SJSA1 (cell line): Measurements from ENCODE around the gene SLC1A2. TPM values are rescaled to one million over a fixed set of nuclear protein-coding genes. Genes with fewer than 3 reads are reported as not detected.

Experiments
- DNase-seq, 2 experiments: peaks; one replicate each; pipeline ENCODE4 v3.0.0-alpha.2; 2015 to 2020; ENCODE audit warnings: low spot score in 2 of 2, low read depth in 1 of 2
- H3K27ac ChIP-seq: fragments of 250-450 bp; sonication (Bioruptor Pico); 2 replicates; pipeline ENCODE4 v1.5.1; 2020; ENCODE audit warnings: mild to moderate bottlenecking, moderate library complexity
- H3K27me3 ChIP-seq: fragments of 250-450 bp; sonication (Bioruptor Pico); replicated peaks from 2 replicates; pipeline ENCODE4 v1.5.1; 2020; ENCODE audit warnings: mild to moderate bottlenecking, moderate library complexity
- H3K36me3 ChIP-seq: fragments of 250-450 bp; sonication (Bioruptor Pico); 2 replicates; pipeline ENCODE4 v1.5.1; 2020; ENCODE audit warnings: mild to moderate bottlenecking
- H3K4me1 ChIP-seq: fragments of 250-450 bp; sonication (Bioruptor Pico); replicated peaks from 2 replicates; pipeline ENCODE4 v1.6.1; 2021; ENCODE audit warnings: mild to moderate bottlenecking
- H3K4me3 ChIP-seq: fragments of 250-450 bp; sonication (Bioruptor Pico); 2 replicates; pipeline ENCODE4 v1.5.1; 2020; ENCODE audit warnings: mild to moderate bottlenecking
- H3K9me3 ChIP-seq: fragments of 250-450 bp; sonication (Bioruptor Pico); replicated peaks from 2 replicates; pipeline ENCODE4 v1.5.1; 2020; ENCODE audit warnings: mild to moderate bottlenecking
- total RNA-seq: library from RNA; depleted of rRNA; stranded (reverse); fragments of >200 nt; shearing (Covaris generic); gene quantifications from 2 replicates; pipeline ENCODE4 v1.2.3, GENCODE V29; 2014

SLC1A2 gene
- total RNA-seq, 1 experiment from 2014 or later, result not detected

DNA sequence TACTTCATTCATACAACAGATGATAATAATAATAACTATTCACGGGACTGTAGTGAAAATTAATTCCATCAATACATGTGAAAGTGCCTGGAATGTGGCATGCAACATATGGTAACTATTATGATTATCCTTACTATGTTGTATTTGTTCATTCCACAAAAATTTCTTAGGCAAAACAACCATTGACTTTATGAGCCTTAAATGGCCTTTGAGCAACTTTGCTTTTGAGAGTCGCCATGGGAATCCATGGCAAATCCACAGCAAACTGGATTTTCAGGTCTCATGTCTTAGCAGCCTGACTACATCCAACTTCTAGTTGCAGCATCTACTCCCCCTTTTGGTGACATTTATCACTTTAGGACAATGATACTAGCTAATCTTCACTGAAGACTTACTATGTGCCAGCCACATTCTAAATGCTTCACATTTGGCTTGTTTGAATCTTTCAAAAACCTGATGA lies 56.8 kb downstream of the SLC1A2 start:
- Histone ChIP-seq H3K9me3 (peaks cover 5% of the 10 kb centered on the region; the same call in 1 of the 2 replicates), H3K4me3 (no peak overlapping the region), H3K4me1 (peaks cover 32% of the 10 kb centered on the region), H3K27me3 (no peaks in the 10 kb centered on the region), H3K36me3 (no peaks in the 10 kb centered on the region), H3K27ac (no peak overlapping the region)
- no peak for DNase-seq

DNA sequence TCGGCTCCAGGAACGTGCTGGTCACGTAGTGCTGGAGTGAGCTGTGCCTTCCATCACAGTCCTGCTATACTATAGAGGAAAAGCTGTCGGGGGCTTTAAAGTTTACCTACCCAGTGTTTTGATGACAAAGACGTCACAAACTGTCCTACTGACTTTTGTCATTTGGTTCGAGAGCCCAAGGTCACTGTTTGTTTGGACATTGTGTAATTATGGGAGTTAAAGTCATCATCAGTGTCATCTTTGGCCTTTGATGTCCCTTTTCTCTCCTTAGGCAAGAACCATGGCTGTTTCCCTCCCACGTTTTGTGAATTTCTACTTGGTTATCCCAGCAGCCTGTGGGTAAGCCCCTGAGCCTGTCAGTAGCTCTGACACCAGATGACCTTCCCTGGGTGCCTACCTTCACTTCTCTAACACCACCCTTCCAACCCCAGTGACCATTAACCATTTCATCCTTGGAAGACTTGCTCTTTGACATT lies 59.3 kb downstream of the SLC1A2 start:
- DNase-seq, result no peak
- Histone ChIP-seq H3K4me1 (peaks cover 26% of the 10 kb centered on the region), H3K36me3 (no peaks in the 10 kb centered on the region), H3K9me3 (no peaks in the 10 kb centered on the region), H3K27ac (no peak overlapping the region), H3K4me3 (no peak overlapping the region), H3K27me3 (no peaks in the 10 kb centered on the region)

DNA sequence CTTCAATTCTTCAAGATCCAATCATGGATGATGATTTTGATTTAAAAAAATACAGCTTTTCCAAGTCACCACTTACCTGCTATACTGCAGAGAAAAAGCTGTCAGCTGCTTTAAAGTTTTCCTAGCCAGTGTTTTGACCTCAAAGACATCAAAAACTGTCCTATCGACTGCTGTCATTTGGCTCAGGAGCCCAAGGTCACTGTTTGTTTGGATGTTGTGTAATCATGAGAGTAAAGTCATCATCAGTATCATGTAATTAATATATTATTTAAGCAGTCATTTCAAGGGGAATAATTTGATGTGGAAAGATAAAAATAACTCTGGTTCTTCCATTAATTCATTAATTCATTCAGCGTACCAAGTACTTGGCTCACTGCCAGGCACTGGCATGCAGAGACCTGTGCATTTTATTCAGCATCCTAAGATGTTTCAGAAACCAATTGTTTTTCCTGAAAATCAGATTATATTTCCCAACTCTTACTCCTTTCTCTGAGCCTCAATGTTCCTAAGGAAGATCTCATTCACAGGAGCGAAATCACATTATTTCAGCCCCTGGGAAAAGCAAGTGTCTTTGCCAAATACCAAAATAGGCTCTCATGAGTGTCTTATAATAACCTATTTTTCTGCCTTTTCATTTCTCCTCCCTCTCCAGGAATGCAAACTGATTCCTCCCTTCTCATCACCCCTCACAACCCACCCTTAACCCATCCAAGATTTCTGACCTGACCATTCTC lies 59.9 kb downstream of the SLC1A2 start:
- no peaks in the 10 kb centered on the region for H3K27me3 ChIP-seq
- no peak for DNase-seq
- no peaks in the 10 kb centered on the region for H3K9me3 ChIP-seq
- H3K36me3 ChIP-seq, result no peaks in the 10 kb centered on the region
- H3K4me3 ChIP-seq, result no peak overlapping the region
- peaks cover 23% of the 10 kb centered on the region for H3K4me1 ChIP-seq
- H3K27ac ChIP-seq, result no peak overlapping the region

DNA sequence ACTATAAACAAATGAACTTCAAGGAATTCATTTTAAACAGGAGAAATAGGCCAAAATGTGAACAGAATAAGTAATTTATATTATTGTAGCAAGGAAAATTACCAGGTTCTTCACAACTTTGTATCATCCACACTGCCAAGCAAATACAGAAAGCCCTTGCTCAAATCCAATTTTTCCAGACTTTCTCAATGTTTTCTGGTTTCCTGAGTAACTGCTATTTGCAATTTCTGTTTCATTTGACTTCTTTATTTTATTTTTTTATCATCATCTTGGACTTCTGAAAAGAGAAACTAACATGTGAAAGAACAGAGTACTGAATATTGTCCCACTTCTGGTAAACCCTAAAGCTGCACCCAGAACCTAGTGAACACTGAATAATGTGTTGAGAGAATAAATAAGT lies 61.0 kb downstream of the SLC1A2 start:
- no peak overlapping the region for H3K4me3 ChIP-seq
- DNase-seq, result no peak
- H3K27ac ChIP-seq, result no peak overlapping the region
- no peaks in the 10 kb centered on the region for H3K9me3 ChIP-seq
- no peaks in the 10 kb centered on the region for H3K36me3 ChIP-seq
- H3K27me3 ChIP-seq, result no peaks in the 10 kb centered on the region
- H3K4me1 ChIP-seq, result peaks cover 12% of the 10 kb centered on the region

DNA sequence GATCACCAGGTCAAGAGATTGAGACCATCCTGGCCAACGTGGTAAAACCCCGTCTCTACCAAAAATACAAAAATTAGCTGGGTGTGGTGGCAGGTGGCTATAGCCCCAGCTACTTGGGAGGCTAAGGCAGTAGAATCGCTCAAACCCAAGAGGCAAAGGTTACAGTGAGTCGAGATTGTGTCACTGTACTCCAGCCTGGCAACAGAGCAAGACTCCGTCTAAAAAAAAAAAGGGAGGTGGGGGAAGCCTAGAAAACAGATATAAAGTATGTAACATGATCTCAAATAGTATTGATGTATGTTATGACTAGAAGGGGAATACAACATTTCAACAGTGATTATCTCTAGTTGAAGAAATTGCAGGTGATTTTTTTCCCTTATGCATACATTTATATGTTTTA lies 61.4 kb downstream of the SLC1A2 start:
- H3K36me3 ChIP-seq, result no peaks in the 10 kb centered on the region
- DNase-seq, result no peak
- no peak overlapping the region for H3K4me3 ChIP-seq
- H3K9me3 ChIP-seq, result no peaks in the 10 kb centered on the region
- H3K27ac ChIP-seq, result no peak overlapping the region
- no peaks in the 10 kb centered on the region for H3K27me3 ChIP-seq
- H3K4me1 ChIP-seq, result peaks cover 7% of the 10 kb centered on the region

DNA sequence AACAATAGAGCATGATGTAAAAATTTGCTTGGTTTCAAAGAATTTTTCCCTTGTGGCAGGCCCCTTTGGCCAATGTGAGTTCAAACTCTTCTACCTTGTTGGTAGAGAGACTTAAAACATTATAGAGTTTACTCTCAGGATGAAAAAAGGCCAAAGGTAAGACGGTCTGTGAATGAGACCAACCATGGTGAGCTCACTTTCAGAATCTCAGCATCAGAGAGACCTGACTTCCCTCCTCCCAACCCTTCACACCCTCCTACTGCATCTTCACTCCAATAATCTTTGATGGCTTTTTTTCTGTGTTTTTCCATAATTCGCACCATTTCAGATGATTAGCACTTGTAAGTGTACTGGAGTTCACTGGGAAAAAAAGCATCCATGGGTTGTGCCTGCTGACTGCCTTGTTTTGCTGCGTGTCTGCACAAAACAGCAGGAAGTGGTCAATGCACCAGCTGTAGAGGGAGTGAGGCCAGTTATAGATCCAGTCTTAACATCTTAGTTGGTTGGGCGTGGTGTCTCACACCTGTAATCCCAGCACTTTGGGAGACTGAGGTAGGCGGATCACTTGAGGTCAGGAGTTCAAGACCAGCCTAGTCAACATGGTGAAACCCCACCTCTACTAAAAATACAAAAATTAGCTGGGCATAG lies 64.1 kb downstream of the SLC1A2 start:
- H3K27me3 ChIP-seq, result no peaks in the 10 kb centered on the region
- no peaks in the 10 kb centered on the region for H3K9me3 ChIP-seq
- DNase-seq, result no peak
- H3K36me3 ChIP-seq, result no peaks in the 10 kb centered on the region
- no peaks in the 10 kb centered on the region for H3K4me1 ChIP-seq
- no peak overlapping the region for H3K4me3 ChIP-seq
- H3K27ac ChIP-seq, result no peak overlapping the region

DNA sequence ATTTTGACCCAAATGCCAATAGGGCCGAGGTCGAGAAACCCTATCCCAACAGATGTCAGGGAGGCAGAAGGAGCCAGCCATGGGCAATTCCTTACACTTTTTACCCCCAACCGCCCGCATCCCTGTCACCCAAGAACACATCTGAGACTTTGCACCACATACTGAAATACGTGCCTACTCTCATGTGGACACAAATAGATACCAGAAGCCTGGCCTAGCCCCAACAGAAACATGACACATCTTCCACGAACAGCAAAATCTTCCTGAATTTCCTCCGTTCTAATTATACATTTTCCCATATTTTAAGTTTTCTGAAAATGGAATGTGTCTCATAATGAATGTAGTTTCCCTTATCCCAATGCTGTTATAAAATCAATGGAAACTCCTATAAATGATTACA lies 64.7 kb downstream of the SLC1A2 start:
- H3K4me3 ChIP-seq, result no peak overlapping the region
- no peak for DNase-seq
- H3K36me3 ChIP-seq, result no peaks in the 10 kb centered on the region
- no peaks in the 10 kb centered on the region for H3K4me1 ChIP-seq
- H3K27me3 ChIP-seq, result no peaks in the 10 kb centered on the region
- no peak overlapping the region for H3K27ac ChIP-seq
- H3K9me3 ChIP-seq, result no peaks in the 10 kb centered on the region

DNA sequence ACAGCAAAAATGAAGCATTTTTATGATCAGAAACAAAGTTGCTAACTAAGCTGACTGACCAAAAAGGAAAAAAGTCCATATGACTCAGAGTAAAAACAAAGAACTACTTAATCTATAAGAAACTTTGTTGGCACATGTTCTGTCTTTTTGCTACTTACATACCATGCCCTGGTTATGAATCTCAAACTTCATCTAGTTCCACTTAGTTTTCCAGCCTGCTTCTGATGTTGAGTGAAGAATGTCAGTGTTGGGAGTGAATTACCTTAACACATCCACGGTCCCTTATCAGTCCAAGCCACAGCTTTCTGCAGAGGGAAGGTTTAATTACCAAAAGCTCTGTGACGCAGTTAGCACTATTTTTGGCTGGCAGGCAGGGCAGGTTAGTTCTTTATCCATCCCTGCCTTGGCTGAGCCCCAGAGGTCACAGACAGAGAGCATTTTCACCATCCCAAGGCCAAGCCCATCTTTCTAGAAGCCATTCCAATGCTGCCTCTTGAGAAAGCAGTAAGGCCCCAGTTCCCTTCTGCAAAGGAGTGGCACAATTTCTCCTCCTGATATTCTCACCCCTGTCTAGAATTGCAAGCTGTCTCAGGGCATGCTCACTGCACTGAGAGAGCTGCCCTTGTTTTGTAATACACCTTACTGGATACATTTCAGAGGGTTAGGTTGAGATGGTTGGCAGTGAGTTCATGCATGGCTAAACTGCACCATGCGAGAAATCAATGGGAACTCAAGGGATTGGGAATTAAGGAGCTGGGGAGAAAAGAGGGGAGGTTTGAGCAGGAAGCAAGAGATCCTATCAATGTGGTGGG lies 67.1 kb downstream of the SLC1A2 start:
- H3K36me3 ChIP-seq, result no peaks in the 10 kb centered on the region
- H3K27ac ChIP-seq, result no peak overlapping the region
- H3K27me3 ChIP-seq, result no peaks in the 10 kb centered on the region
- no peak overlapping the region for H3K4me3 ChIP-seq
- H3K9me3 ChIP-seq, result no peaks in the 10 kb centered on the region
- DNase-seq, result no peak
- peaks cover 13% of the 10 kb centered on the region for H3K4me1 ChIP-seq

DNA sequence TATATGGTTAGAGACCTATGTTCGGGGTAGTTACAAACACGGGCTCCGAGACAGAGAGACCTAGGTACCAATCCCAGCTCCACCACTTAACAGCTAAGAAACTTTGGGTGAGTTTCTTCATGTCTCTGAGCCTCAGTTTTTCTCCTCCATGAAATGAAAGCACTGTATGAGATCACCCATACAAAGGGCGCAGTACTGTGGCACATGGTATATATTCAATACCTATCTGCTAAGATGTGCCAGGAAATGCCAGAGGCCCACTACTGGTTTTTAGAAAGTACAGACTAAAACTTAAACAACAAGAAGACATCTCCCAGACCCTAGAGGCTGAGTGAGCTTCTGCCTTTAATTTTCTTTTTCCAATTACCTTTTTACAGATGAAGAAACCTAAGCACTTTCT lies 69.5 kb downstream of the SLC1A2 start:
- Histone ChIP-seq H3K27ac (no peak overlapping the region), H3K4me1 (peaks cover 19% of the 10 kb centered on the region), H3K4me3 (no peak overlapping the region), H3K27me3 (no peaks in the 10 kb centered on the region), H3K9me3 (no peaks in the 10 kb centered on the region), H3K36me3 (no peaks in the 10 kb centered on the region)
- DNase-seq, result no peak

DNA sequence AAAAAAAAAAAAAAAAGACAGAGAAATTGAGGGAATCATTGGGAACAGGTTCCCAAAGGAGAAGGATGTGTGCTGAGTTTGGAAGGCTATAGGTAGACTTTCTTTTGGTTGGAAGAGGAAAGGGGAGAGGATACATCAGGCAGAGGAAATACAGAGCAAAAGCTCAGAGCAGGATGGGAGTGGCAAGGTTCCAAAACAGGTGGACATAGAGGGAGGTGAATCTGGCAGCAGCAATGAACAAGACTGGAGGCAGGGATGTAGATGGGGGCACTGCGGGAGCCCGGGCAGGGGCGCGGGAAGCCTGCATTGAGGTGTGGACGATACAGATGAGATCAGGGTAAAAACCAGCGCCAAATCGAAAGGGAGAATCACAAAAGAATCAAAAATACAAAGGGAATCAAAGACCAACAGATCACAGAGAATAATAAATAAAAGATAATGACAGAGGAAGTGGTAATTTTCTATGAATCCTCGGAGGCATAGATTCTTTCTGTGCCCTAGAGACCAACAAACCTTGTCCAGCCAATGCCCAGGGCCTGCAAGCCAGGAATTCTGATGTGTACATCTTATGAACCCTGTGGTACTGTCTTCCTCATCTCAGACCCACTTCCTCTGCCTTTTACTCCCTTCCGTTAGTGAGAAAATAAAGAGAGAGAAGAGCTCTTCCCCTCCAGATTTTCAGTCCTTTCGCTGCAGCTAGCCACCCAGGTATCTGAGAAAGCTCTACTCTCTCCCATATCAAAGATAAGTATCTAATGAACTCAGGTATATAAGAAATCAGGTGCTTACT lies 70.3 kb downstream of the SLC1A2 start:
- H3K4me1 ChIP-seq, result peaks cover 26% of the 10 kb centered on the region
- H3K4me3 ChIP-seq, result no peak overlapping the region

DNA sequence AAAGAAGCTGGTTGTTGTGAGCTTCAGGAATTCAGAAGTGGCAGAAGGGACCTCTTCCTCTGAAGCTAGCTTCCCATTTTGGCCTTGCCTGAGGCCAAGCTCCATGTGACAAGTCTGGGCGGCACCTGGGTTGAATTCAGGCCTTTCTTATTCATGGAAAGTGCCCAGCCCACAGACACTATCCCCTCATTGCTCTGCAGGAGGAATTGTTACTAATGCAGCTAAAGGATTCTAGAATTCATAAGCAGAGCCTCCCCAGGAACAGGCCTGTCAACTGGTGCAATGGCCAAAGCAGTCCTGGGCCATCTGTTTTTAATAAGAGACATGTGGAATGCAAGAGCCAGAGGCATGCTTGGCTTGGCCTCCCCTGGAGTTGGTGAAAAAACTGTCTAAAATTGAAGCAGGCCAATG lies 71.4 kb downstream of the SLC1A2 start:
- peak; percentile 49 to 61 for DNase-seq
- Histone ChIP-seq H3K27ac (no peak overlapping the region), H3K4me3 (no peak overlapping the region), H3K36me3 (no peaks in the 10 kb centered on the region), H3K27me3 (no peaks in the 10 kb centered on the region), H3K9me3 (no peaks in the 10 kb centered on the region), H3K4me1 (peaks cover 26% of the 10 kb centered on the region)

More for the DNA sequence above, 70.3 kb downstream of the SLC1A2 start:
- no peaks in the 10 kb centered on the region for H3K36me3 ChIP-seq
- H3K27ac ChIP-seq, result no peak overlapping the region
- DNase-seq, result no peak
- no peaks in the 10 kb centered on the region for H3K9me3 ChIP-seq
- H3K27me3 ChIP-seq, result no peaks in the 10 kb centered on the region

DNA sequence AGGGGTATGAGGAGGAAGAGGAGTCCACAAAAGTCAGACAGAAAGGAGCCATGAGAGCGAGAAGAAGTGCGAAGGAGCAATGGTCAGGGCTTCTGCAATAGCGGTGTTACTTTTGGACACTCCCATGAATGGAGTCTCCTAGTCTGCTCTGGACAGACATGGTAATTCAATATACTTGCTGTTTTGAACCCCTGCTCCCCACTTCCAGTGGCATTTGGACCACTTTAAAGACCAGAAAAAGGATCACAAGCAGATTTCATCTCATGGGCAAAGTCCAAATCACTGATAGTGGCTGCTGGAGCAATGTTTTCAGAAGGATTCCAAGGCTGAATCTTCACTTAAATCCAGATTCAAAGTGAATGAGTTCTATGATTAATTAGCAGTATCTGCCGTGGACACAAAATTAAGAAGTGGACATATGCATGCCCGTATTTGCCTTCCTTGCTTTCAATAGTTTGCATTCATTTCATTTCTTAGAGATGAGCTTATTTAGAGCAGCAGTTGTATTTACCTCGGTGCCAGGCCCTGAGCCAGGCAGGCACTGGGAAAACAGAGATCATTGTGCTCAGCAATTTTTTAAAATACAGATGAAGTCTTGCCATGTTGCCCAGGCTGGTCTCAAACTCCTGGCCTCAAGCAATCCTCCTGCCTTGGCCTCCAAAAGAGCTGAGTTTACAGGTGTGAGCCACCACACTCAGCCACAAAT lies 72.0 kb downstream of the SLC1A2 start:
- H3K27ac ChIP-seq, result no peak overlapping the region
- no peak overlapping the region for H3K4me3 ChIP-seq
- peaks cover 26% of the 10 kb centered on the region for H3K4me1 ChIP-seq
- no peak for DNase-seq
- no peaks in the 10 kb centered on the region for H3K27me3 ChIP-seq
- H3K9me3 ChIP-seq, result no peaks in the 10 kb centered on the region
- H3K36me3 ChIP-seq, result no peaks in the 10 kb centered on the region
